Femur (tissue), 1 donor: ENCODE data around the gene GRAMD4.
"Not testable (repeated sequence)": the region's sequence is repeated elsewhere in the genome, so short reads cannot be mapped to it uniquely, and the experiment has no call there.

Experiments
- DNase-seq: peaks from one replicate; pipeline ENCODE4 v3.0.0-alpha.2; 2017

GRAMD4 gene

GRCh38 chr22:46621243-46621930, 1.2 kb downstream of the GRAMD4 start:
- DNase-seq: not testable (repeated sequence)

GRCh38 chr22:46622081-46622521, 1.9 kb downstream of the GRAMD4 start:
- no peak for DNase-seq

GRCh38 chr22:46625113-46625842, 5.1 kb downstream of the GRAMD4 start:
- no peak for DNase-seq

- no peak for DNase-seq
Observed at GRCh38 chr22:46625843-46626349, 5.7 kb downstream of the GRAMD4 start.

GRCh38 chr22:46626356-46626755, 6.2 kb downstream of the GRAMD4 start:
- DNase-seq: no peak

- no peak for DNase-seq
Observed at GRCh38 chr22:46626911-46627805, 7.0 kb downstream of the GRAMD4 start.

- no peak for DNase-seq
Observed at GRCh38 chr22:46627806-46628482, 7.8 kb downstream of the GRAMD4 start.

- DNase-seq: no peak
Observed at GRCh38 chr22:46628756-46629155, 8.6 kb downstream of the GRAMD4 start.

GRCh38 chr22:46629291-46629690, 9.1 kb downstream of the GRAMD4 start:
- DNase-seq: no peak

- DNase-seq: no peak
Observed at GRCh38 chr22:46631113-46631512, 10.9 kb downstream of the GRAMD4 start.

GRCh38 chr22:46632646-46633249, 12.6 kb downstream of the GRAMD4 start:
- no peak for DNase-seq

- no peak for DNase-seq
Observed at GRCh38 chr22:46633334-46633890, 13.2 kb downstream of the GRAMD4 start.

- no peak for DNase-seq
Observed at GRCh38 chr22:46634011-46634699, 14.0 kb downstream of the GRAMD4 start.

- DNase-seq: not testable (repeated sequence)
Observed at GRCh38 chr22:46634973-46635685, 14.9 kb downstream of the GRAMD4 start.

- no peak for DNase-seq
Observed at GRCh38 chr22:46635756-46636155, 15.6 kb downstream of the GRAMD4 start.

GRCh38 chr22:46636221-46637002, 16.2 kb downstream of the GRAMD4 start:
- peak; percentile 61 for DNase-seq

GRCh38 chr22:46637711-46638600, 17.8 kb downstream of the GRAMD4 start:
- DNase-seq: no peak
